A673 (cell line): ENCODE results near the gene NAV2. TPM values are rescaled to one million over a fixed set of nuclear protein-coding genes. Genes with fewer than 3 reads are reported as not detected.

Source experiments
- BruUV-seq: library from RNA; stranded (reverse); fragments of 400-500 nt; replicated peaks from 2 replicates; lab custom pipeline; 2021; lab: Mats Ljungman, UMichigan
- CTCF ChIA-PET: fragments of 300-600 bp; sonication (Branson Sonifier 250); formaldehyde crosslinking; loops from one replicate; lab custom pipeline; 2022; ENCODE audit warnings: antibody characterized with exemption; lab: Charles Lee
- POLR2A ChIA-PET: fragments of 300-600 bp; sonication (Branson Sonifier 250); formaldehyde crosslinking; loops from one replicate; lab custom pipeline; 2022; ENCODE audit warnings: antibody characterized with exemption; ENCODE audit not compliant: low non-redundant PET; lab: Charles Lee
- DNase-seq: peaks from one replicate; pipeline ENCODE4 v3.0.0-alpha.2; 2015; ENCODE audit warnings: low spot score
- H3K27ac ChIP-seq: fragments of 200-600 bp; sonication (generic); 2 replicates; pipeline ENCODE4 v1.5.1; 2016; ENCODE audit warnings: mixed run types, low read depth, mild to moderate bottlenecking, mixed read lengths, antibody characterized with exemption, low read length; ENCODE audit not compliant: poor library complexity, severe bottlenecking
- H3K27me3 ChIP-seq: fragments of 200-600 bp; sonication (generic); replicated peaks from 2 replicates; pipeline ENCODE4 v1.6.1; 2017; ENCODE audit warnings: mixed run types, low read depth, mild to moderate bottlenecking, mixed read lengths, antibody characterized with exemption, low read length; ENCODE audit not compliant: insufficient read depth, poor library complexity
- H3K36me3 ChIP-seq: fragments of 200-600 bp; sonication (generic); 2 replicates; pipeline ENCODE4 v1.6.1; 2016; ENCODE audit warnings: mixed run types, mild to moderate bottlenecking, mixed read lengths, antibody characterized with exemption, low read length; ENCODE audit not compliant: insufficient read depth, poor library complexity, severe bottlenecking
- H3K4me1 ChIP-seq: fragments of 200-600 bp; sonication (generic); 2 replicates; pipeline ENCODE4 v1.6.1; 2017; ENCODE audit warnings: mixed run types, mild to moderate bottlenecking, mixed read lengths, antibody characterized with exemption, low read length; ENCODE audit not compliant: insufficient read depth, poor library complexity, severe bottlenecking
- H3K4me3 ChIP-seq: fragments of 200-600 bp; sonication (generic); 2 replicates; pipeline ENCODE4 v1.5.1; 2016; ENCODE audit warnings: low read depth, mixed run types, mild to moderate bottlenecking, mixed read lengths, low read length; ENCODE audit not compliant: poor library complexity, severe bottlenecking
- H3K9me3 ChIP-seq: fragments of 200-600 bp; sonication (generic); 2 replicates; pipeline ENCODE4 v1.6.1; 2016; ENCODE audit warnings: mixed run types, low read depth, mild to moderate bottlenecking, mixed read lengths, antibody characterized with exemption, low read length; ENCODE audit not compliant: poor library complexity, severe bottlenecking
- CTCF ChIP-seq: fragments of 300-800, 200-600 bp; sonication (generic); conservative IDR thresholded peaks from 2 replicates; pipeline ENCODE4 v1.5.1; 2017; ENCODE audit warnings: low read depth, mild to moderate bottlenecking, antibody characterized with exemption, low read length, moderate library complexity, mixed read lengths
- EZH2 ChIP-seq: fragments of 200-600 bp; sonication (generic); IDR thresholded peaks from 2 replicates; pipeline ENCODE4 v1.6.1; 2017; ENCODE audit warnings: borderline replicate concordance, low read depth, mild to moderate bottlenecking, mixed read lengths, antibody characterized with exemption, low read length; ENCODE audit not compliant: poor library complexity, severe bottlenecking
- intact Hi-C: fragments of 100-400 bp; cut with micrococcal nuclease; formaldehyde crosslinking; loops from one replicate; pipeline ENCODE4 v1.10.0; 2022; ENCODE audit not compliant: unreplicated experiment
- total RNA-seq: library from RNA; stranded (reverse); gene quantifications from 2 replicates; pipeline ENCODE4 v1.2.3, GENCODE V29; 2021

Gene NAV2
- total RNA-seq, 1 experiment from 2014 or later, result not detected

DNA sequence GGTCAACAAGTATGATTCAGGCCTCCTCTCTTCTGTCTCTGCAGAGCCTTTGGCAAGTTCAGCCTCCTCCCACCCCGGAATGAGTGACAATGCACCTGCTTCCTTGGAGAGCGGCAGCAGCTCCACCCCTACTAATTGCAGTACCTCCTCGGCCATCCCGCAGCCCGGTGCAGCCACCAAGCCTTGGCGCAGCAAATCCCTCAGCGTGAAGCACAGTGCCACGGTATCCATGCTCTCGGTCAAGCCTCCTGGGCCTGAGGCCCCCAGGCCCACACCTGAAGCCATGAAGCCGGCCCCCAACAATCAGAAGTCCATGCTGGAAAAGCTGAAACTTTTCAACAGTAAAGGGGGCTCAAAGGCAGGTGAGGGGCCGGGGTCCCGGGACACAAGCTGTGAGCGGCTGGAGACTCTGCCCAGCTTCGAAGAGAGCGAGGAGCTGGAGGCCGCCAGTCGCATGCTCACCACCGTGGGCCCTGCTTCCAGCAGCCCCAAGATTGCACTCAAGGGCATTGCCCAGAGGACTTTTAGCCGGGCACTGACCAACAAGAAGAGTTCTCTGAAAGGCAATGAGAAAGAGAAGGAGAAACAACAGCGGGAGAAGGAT lies 220.6 kb downstream of the NAV2 start:
- no TSS peak for BruUV-seq
- H3K36me3 ChIP-seq, result no peaks in the 10 kb centered on the region
- no peaks in the 10 kb centered on the region for H3K4me1 ChIP-seq
- no peaks in the 10 kb centered on the region for H3K27me3 ChIP-seq
- POLR2A ChIA-PET, result no interaction called here
- H3K4me3 ChIP-seq, result no peak overlapping the region
- no peak for DNase-seq
- H3K9me3 ChIP-seq, result no peaks in the 10 kb centered on the region
- intact Hi-C loops, result no loop called here
- CTCF ChIA-PET, result interaction anchor here (0.6 kb wide), 1 partner anchor 834 kb away, joined by 4 read pairs; no protein-coding TSS in a partner anchor
- TF ChIP-seq CTCF (no peak), EZH2 (no peak)
- H3K27ac ChIP-seq, result no peak overlapping the region

GRCh38 chr11:19933801-19934488 lies 221.3 kb downstream of the NAV2 start:
- BruUV-seq, result no TSS peak
- no peaks in the 10 kb centered on the region for H3K36me3 ChIP-seq

GRCh38 chr11:19934828-19935259 lies 222.2 kb downstream of the NAV2 start:
- no peak for DNase-seq

More at GRCh38 chr11:19933801-19934488, 221.3 kb downstream of the NAV2 start:
- POLR2A ChIA-PET, result no interaction called here
- Histone ChIP-seq H3K4me3 (no peak overlapping the region), H3K27me3 (no peaks in the 10 kb centered on the region), H3K9me3 (no peaks in the 10 kb centered on the region), H3K27ac (no peak overlapping the region), H3K4me1 (no peaks in the 10 kb centered on the region)
- intact Hi-C loops, result no loop called here
- TF ChIP-seq CTCF (no peak), EZH2 (no peak)
- DNase-seq, result no peak
- CTCF ChIA-PET, result no interaction called here

More at GRCh38 chr11:19934828-19935259, 222.2 kb downstream of the NAV2 start:
- CTCF ChIA-PET, result interaction anchor here (1.0 kb wide), 1 partner anchor 177 kb away, joined by 4 read pairs; no protein-coding TSS in a partner anchor
- intact Hi-C loops, result no loop called here
- Histone ChIP-seq H3K27me3 (no peaks in the 10 kb centered on the region), H3K27ac (no peak overlapping the region), H3K4me3 (no peak overlapping the region), H3K4me1 (no peaks in the 10 kb centered on the region), H3K36me3 (no peaks in the 10 kb centered on the region), H3K9me3 (no peaks in the 10 kb centered on the region)
- TF ChIP-seq CTCF (no peak), EZH2 (no peak)
- POLR2A ChIA-PET, result no interaction called here
- BruUV-seq, result no TSS peak
